Progenitor cell of endocrine pancreas (in vitro differentiated cells): ENCODE measurements around the gene FNBP1. TPM values are rescaled to one million over a fixed set of nuclear protein-coding genes. Genes with fewer than 3 reads are reported as not detected.

Experiments
- DNase-seq: peaks from one replicate; pipeline ENCODE4 v3.0.0; 2021; ENCODE audit warnings: low spot score; ENCODE audit not compliant: unreplicated experiment
- H3K27ac Mint-ChIP-seq: 2 replicates; pipeline ENCODE4 v1.8.0; 2021; ENCODE audit warnings: mild to moderate bottlenecking, moderate library complexity, mixed read lengths
- H3K27me3 Mint-ChIP-seq: 2 replicates; pipeline ENCODE4 v1.8.0; 2021; ENCODE audit warnings: mixed read lengths
- H3K36me3 Mint-ChIP-seq: 2 replicates; pipeline ENCODE4 v1.8.0; 2022; ENCODE audit warnings: mixed read lengths; ENCODE audit not compliant: insufficient read depth
- H3K4me1 Mint-ChIP-seq: 2 replicates; pipeline ENCODE4 v1.8.0; 2021; ENCODE audit warnings: low read depth, mixed read lengths
- H3K4me3 Mint-ChIP-seq: 2 replicates; pipeline ENCODE4 v1.8.0; 2021; ENCODE audit warnings: low read depth, mild to moderate bottlenecking, moderate library complexity, mixed read lengths
- H3K9me3 Mint-ChIP-seq: 2 replicates; pipeline ENCODE4 v1.8.0; 2021; ENCODE audit warnings: low read depth, mixed read lengths
- total RNA-seq: library from RNA; stranded (reverse); gene quantifications from 2 replicates; pipeline ENCODE4 v1.2.1, GENCODE V29; 2021
- TF ChIP-seq, protein P1 (sequence below): fragments of 200-600 bp; sonication (generic); IDR thresholded peaks from one replicate; pipeline ENCODE4 v1.5.0; 2021; ENCODE audit warnings: antibody characterized with exemption, mild to moderate bottlenecking; ENCODE audit not compliant: unreplicated experiment

The FNBP1 gene
- total RNA-seq, 1 donor from 2014 or later = 44.1 TPM

DNA sequence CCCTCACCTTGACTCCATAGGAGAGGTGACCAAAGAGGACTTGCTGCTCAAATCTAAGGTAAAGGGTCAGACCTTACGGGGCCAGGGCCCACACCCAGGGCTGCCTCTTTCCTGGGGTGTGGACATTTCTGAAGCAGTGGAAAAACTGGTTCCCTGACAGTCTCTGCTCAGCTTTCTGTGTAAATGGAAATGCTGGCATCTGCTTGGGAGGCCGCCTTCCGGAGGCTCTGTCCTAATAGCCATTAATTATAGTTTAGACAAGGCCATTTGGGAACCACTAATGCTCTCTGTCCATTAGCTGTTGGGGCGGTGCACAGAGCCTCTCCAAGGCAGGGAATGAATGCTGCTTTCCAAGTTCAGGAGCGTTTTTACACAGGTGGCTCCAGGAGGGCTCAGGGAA is 190.4 kb downstream of the FNBP1 start:
- Mint-ChIP-seq H3K9me3 (no peaks in the 10 kb centered on the region), H3K4me1 (no peaks in the 10 kb centered on the region), H3K27ac (no peak overlapping the region), H3K36me3 (peaks cover 20% of the 10 kb centered on the region), H3K27me3 (no peaks in the 10 kb centered on the region), H3K4me3 (no peak overlapping the region)
- no peak for DNase-seq
- TF ChIP-seq, protein P1, sequence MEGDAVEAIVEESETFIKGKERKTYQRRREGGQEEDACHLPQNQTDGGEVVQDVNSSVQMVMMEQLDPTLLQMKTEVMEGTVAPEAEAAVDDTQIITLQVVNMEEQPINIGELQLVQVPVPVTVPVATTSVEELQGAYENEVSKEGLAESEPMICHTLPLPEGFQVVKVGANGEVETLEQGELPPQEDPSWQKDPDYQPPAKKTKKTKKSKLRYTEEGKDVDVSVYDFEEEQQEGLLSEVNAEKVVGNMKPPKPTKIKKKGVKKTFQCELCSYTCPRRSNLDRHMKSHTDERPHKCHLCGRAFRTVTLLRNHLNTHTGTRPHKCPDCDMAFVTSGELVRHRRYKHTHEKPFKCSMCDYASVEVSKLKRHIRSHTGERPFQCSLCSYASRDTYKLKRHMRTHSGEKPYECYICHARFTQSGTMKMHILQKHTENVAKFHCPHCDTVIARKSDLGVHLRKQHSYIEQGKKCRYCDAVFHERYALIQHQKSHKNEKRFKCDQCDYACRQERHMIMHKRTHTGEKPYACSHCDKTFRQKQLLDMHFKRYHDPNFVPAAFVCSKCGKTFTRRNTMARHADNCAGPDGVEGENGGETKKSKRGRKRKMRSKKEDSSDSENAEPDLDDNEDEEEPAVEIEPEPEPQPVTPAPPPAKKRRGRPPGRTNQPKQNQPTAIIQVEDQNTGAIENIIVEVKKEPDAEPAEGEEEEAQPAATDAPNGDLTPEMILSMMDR = no peak

DNA sequence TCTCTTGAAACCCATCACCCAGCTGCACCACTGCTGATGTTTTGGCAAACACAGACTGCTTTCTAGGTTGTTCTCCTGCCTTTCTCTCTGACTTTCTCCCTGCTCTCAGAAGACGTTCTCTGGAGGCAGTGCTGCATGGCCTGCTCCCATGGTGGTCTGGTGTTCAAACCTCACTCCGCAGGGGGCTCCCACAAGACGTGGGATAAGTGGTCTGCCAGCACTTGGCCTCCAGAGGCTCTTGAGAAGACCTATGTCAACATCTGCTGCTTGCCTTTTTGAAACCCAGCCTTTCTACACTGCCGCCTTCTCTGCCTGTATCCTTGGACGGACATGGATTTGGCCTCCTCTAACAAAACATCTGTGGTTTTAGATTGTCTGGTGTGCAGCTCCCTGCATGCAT is 191.2 kb downstream of the FNBP1 start:
- Mint-ChIP-seq H3K36me3 (peaks cover 17% of the 10 kb centered on the region), H3K4me1 (no peaks in the 10 kb centered on the region), H3K27me3 (no peaks in the 10 kb centered on the region), H3K4me3 (no peak overlapping the region), H3K9me3 (no peaks in the 10 kb centered on the region), H3K27ac (no peak overlapping the region)
- DNase-seq = no peak
- TF ChIP-seq, protein P1 = no peak

DNA sequence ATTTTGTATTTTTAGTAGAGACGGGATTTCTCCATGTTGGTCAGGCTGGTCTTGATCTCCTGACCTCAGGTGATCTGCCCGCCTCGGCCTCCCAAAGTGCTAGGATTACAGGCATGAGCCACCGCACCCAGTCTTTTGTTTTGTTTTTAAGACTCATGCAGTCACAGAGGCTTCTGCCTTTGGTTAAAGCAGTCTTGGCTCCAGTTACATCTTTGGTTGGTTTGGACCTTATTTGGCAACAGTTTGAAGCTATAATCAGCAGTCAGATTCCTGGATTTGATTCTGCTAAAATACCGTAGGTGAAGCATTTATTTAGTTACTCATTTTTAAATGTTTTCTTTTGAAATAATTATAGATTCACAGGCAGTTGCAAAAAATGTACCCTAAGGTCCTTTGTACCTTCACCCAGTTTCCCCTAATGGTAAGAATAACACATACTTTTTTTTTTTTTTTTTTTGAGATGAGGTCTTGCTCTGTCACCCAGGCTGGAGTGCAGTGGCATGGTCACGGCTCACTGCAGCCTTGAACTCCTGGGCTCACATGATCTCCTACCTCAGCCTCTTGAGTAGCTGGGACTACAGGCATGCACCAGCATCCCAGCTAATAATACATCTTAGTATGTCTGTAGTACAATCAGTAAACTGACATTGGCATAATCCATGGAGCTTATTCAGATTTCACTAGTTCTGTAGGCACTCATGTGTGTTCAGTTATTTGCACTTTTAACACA is 192.0 kb downstream of the FNBP1 start:
- Mint-ChIP-seq H3K36me3 (peaks cover 17% of the 10 kb centered on the region), H3K4me1 (no peaks in the 10 kb centered on the region), H3K4me3 (no peak overlapping the region), H3K27me3 (no peaks in the 10 kb centered on the region), H3K9me3 (no peaks in the 10 kb centered on the region), H3K27ac (no peak overlapping the region)
- no peak for DNase-seq
- TF ChIP-seq, protein P1 = no peak

DNA sequence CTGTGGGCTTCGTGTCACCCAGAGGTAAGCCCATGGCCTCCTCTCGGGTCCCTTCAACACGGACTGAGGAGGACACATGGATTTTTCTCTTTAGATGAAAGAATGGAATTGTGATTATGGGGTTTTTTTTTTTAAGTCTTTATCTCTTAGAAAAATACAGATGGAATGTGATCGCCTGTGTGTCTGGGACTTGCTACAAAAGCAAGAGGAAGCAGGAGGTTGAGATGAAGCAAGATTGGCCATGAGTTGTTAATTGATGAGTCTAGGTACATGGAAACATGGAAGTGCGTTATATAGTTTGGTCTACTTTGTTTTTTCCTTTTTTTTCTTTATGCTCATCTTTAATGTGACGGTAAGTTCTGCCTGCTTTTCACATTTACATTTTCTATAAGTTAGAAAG is 193.1 kb downstream of the FNBP1 start:
- Mint-ChIP-seq H3K27me3 (no peaks in the 10 kb centered on the region), H3K27ac (no peak overlapping the region), H3K36me3 (peaks cover 17% of the 10 kb centered on the region), H3K4me3 (no peak overlapping the region), H3K9me3 (no peaks in the 10 kb centered on the region), H3K4me1 (no peaks in the 10 kb centered on the region)
- no peak for DNase-seq
- TF ChIP-seq, protein P1 = no peak

DNA sequence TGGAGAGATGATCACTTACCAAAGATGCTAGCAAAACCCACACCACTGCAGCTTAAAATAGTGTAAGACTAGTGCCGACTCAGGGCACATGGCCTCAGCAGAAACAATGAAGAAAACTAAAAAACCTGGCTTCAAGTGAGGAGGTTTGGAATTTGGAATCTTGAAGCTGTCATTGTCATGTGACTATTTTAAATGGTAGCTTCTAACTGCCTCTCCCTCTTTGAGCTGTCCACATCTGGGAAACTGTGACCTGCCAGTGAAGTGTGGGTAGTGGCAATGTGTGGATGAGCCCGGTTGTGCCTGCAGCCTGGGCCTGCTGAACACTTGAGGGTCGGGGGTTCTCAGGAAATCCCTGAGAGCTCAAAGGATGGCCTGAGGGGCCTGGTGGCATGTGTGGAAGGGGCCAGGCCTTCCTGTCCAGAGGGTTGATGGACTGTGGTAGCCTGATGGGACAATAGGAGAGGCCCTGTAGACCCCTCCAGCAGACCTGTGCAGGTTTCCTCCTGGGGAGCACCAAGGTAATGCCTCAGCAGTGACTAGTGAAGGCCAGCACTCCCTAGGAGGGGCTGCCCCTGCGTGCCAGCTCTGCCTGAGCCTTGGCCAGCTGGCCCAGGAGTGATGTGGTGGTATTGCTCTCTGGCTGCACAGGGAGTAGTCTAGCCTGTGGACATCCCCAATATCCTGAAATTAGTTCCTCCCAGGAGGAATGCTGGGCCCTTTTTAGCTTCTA is 194.1 kb downstream of the FNBP1 start:
- Mint-ChIP-seq H3K36me3 (peaks cover 13% of the 10 kb centered on the region), H3K27ac (no peak overlapping the region), H3K4me3 (no peak overlapping the region), H3K4me1 (no peaks in the 10 kb centered on the region), H3K9me3 (no peaks in the 10 kb centered on the region), H3K27me3 (no peaks in the 10 kb centered on the region)
- TF ChIP-seq, protein P1 = no peak
- DNase-seq = no peak
